ENCODE results near the gene ANP32A. TPM values are rescaled to one million over a fixed set of nuclear protein-coding genes. Genes with fewer than 3 reads are reported as not detected.

The ANP32A gene
- total RNA-seq, 1 donor from 2014 or later = 55.2 TPM

GRCh38 chr15:68732451-68732850 lies 88.2 kb downstream of the ANP32A start:
- no peak overlapping the region for H3K4me3 ChIP-seq
- H3K4me1 ChIP-seq = peaks cover 10% of the 10 kb centered on the region
- intact Hi-C loops (cut with DNase I) = loop anchor here (5.0 kb wide), 1 partner anchor 145 kb away; no protein-coding TSS in a partner anchor
- H3K36me3 ChIP-seq = no peaks in the 10 kb centered on the region
- H3K27me3 ChIP-seq = no peaks in the 10 kb centered on the region
- H3K27ac ChIP-seq = no peak overlapping the region
- no peaks in the 10 kb centered on the region for H3K9me3 ChIP-seq
- no peak for DNase-seq (ENCODE audit: extremely low spot score in 2 of 2)
- no peak for TF ChIP-seq POLR2AphosphoS5 (IDR thresholded peaks at IDR 0.05; ENCODE audit: insufficient read depth in 1 of 2, low read depth in 1 of 2)

DNA sequence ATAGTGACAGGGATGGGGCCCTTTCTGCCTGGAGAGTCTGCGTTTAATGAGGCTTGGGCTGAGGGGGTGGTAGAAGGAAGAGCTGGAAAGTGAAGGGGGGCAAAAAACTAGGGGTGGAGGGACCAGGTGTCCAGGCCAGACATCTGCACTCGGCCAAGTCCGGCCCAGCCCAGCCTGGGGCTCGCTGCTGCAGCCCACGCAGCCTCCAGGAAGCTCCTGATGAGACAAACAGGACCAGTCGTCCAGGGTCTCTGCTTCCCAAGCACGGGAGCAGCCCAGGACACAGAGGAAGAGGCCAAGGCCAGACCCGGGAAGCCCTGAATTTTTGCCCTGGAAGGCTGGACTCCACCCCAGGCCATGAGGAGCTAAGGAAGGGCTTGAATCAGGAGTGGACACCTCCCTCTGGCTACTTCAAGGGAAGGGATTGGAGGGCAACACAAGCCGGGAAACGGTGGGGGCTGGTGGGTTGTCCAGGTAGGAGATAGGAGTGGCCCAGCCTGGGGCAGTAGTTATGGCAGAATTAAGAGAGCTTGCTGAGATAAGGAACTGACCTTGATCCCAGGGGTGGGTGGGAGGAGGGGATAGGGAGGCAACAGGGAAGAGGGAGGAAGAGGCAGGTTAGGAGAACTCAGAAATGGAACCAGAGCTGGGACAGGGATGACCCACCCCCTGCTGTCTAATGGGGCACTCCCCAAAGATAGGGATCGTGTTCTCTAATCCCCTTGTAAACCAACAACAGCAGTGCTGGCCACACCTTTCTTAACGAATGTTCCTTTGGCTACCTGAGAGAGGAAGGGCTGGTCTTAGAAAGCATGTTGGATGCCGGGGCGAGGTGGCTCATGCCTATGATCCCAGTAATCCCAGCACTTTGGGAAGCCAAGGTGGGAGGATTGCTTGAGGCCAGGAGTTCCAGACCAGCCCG lies 89.5 kb downstream of the ANP32A start:
- peaks cover 10% of the 10 kb centered on the region for H3K4me1 ChIP-seq
- no peaks in the 10 kb centered on the region for H3K9me3 ChIP-seq
- intact Hi-C loops (cut with DNase I) = loop anchor here (5.0 kb wide), 1 partner anchor 146 kb away; no protein-coding TSS in a partner anchor
- no peak overlapping the region for H3K4me3 ChIP-seq
- no peaks in the 10 kb centered on the region for H3K27me3 ChIP-seq
- no peak overlapping the region for H3K27ac ChIP-seq
- TF ChIP-seq POLR2A (IDR thresholded peaks at IDR 0.05) (no peak), POLR2AphosphoS5 (IDR thresholded peaks at IDR 0.05; ENCODE audit: insufficient read depth in 1 of 2, low read depth in 1 of 2) (no peak)
- TF ChIP-seq, protein P1, sequence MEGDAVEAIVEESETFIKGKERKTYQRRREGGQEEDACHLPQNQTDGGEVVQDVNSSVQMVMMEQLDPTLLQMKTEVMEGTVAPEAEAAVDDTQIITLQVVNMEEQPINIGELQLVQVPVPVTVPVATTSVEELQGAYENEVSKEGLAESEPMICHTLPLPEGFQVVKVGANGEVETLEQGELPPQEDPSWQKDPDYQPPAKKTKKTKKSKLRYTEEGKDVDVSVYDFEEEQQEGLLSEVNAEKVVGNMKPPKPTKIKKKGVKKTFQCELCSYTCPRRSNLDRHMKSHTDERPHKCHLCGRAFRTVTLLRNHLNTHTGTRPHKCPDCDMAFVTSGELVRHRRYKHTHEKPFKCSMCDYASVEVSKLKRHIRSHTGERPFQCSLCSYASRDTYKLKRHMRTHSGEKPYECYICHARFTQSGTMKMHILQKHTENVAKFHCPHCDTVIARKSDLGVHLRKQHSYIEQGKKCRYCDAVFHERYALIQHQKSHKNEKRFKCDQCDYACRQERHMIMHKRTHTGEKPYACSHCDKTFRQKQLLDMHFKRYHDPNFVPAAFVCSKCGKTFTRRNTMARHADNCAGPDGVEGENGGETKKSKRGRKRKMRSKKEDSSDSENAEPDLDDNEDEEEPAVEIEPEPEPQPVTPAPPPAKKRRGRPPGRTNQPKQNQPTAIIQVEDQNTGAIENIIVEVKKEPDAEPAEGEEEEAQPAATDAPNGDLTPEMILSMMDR (IDR thresholded peaks at IDR 0.05) = no peak
- H3K36me3 ChIP-seq = no peaks in the 10 kb centered on the region
- DNase-seq (ENCODE audit: extremely low spot score in 2 of 2) = no peak

DNA sequence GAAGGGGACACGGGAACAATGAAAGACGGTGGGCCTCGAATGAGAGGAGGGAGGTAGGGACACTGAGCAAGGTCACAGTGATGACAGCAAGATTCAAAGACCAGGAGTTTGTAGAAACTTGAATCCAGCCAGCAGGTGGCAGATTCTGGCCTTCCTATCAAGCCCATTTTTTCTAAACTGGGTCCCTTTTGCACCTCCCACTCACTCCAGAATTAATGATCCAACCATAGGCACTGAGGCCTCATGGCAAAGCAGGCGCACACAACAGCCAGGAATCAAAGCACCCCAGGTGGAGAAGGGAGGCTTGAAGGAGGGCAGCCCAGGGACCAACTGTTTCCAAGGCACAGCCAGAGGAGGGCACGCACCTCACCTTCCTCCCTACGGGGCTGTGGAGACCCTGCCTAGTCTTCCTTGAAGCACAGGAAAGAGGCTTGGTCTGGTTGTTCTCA lies 90.2 kb downstream of the ANP32A start:
- H3K36me3 ChIP-seq = no peaks in the 10 kb centered on the region
- H3K27ac ChIP-seq = peak overlapping the region; percentile 33
- H3K4me1 ChIP-seq = peaks cover 18% of the 10 kb centered on the region
- no peak overlapping the region for H3K4me3 ChIP-seq
- no peak for DNase-seq (ENCODE audit: extremely low spot score in 2 of 2)
- H3K27me3 ChIP-seq = no peaks in the 10 kb centered on the region
- TF ChIP-seq, protein P1 (IDR thresholded peaks at IDR 0.05) = peak; percentile 8 to 48 (median 47)
- TF ChIP-seq POLR2A (IDR thresholded peaks at IDR 0.05) = no peak
- intact Hi-C loops (cut with DNase I) = loop anchor here (5.0 kb wide), 1 partner anchor 147 kb away; no protein-coding TSS in a partner anchor
- no peaks in the 10 kb centered on the region for H3K9me3 ChIP-seq

GRCh38 chr15:68729789-68730411 lies 90.8 kb downstream of the ANP32A start:
- Histone ChIP-seq H3K27ac (peak overlapping the region; percentile 33), H3K4me3 (no peak overlapping the region), H3K4me1 (peaks cover 19% of the 10 kb centered on the region)

More at GRCh38 chr15:68729789-68730411, 90.8 kb downstream of the ANP32A start:
- TF ChIP-seq, protein P1 (IDR thresholded peaks at IDR 0.05) = no peak
- no peak for TF ChIP-seq POLR2AphosphoS5 (IDR thresholded peaks at IDR 0.05; ENCODE audit: insufficient read depth in 1 of 2, low read depth in 1 of 2)
- no peak for TF ChIP-seq POLR2A (IDR thresholded peaks at IDR 0.05)
- H3K36me3 ChIP-seq = no peaks in the 10 kb centered on the region
- intact Hi-C loops (cut with DNase I) = loop anchor here (5.0 kb wide), 1 partner anchor 147 kb away; no protein-coding TSS in a partner anchor
- no peaks in the 10 kb centered on the region for H3K27me3 ChIP-seq
- DNase-seq (ENCODE audit: extremely low spot score in 2 of 2) = no peak
- H3K9me3 ChIP-seq = no peaks in the 10 kb centered on the region

Small RNA genes lying within 50 kb of the gene (microRNA-seq; reads per million reads assigned to microRNA genes)
- not detected for gene MIR4312 (ENCODE audit: borderline number of aligned reads, borderline replicate concordance)

Small RNA genes lying within 50 kb of the gene (small RNA-seq; reads per million reads assigned to genes)
- gene MIR4312 = not detected

Other genes starting within 250 kb of the ANP32A start
- 4.7 TPM for gene CORO2B, start 241.9 kb downstream of the ANP32A start, total RNA-seq
- gene SPESP1, start 109.6 kb upstream of the ANP32A start, total RNA-seq = 1.5 TPM
- gene NOX5, start 193.8 kb upstream of the ANP32A start, total RNA-seq = 0.74 TPM

Measured in vagina (tissue), 2 donors.